Measurements from ENCODE around the gene CHCHD10. TPM values are rescaled to one million over a fixed set of nuclear protein-coding genes. Genes with fewer than 3 reads are reported as not detected.

Gene CHCHD10
- total and polyA plus RNA-seq, 2 of the 13 experiments (the other 11 are each of a cell fraction or from before 2014, with no cell fraction given) = 37.0 to 62.8 TPM

- peak; percentile 82 to 92 for TF ChIP-seq HMGXB4 (CRISPR knock-in tag; IDR thresholded peaks at IDR 0.05; ENCODE audit: borderline replicate concordance in 1 of 2, low read depth in 1 of 2)
- TF ChIP-seq ZNF30 (CRISPR knock-in tag; IDR thresholded peaks at IDR 0.05) = 0 out of 2 replicates have a peak, but pooled peaks have one; percentile 70
- peak; percentile 95 for TF ChIP-seq ZNF670 (CRISPR knock-in tag; IDR thresholded peaks at IDR 0.05; ENCODE audit: borderline replicate concordance)
- TF ChIP-seq SP2 (CRISPR knock-in tag; IDR thresholded peaks at IDR 0.05) = peak; percentile 2; the same call in 1 of the 2 replicates
- no peak for TF ChIP-seq ZNF780A (CRISPR knock-in tag; IDR thresholded peaks at IDR 0.05)
- peak; percentile 66 for TF ChIP-seq SAFB2 (CRISPR knock-in tag; IDR thresholded peaks at IDR 0.05; ENCODE audit: borderline replicate concordance, low read depth)
- TF ChIP-seq ZNF556 (CRISPR knock-in tag; IDR thresholded peaks at IDR 0.05; ENCODE audit: borderline replicate concordance) = 0 out of 2 replicates have a peak, but pooled peaks have one; percentile 46
- TF ChIP-seq ZNF451 (CRISPR knock-in tag; IDR thresholded peaks at IDR 0.05) = peak; percentile 50; the same call in 1 of the 2 replicates
- peak; percentile 54; the same call in 1 of the 2 replicates for TF ChIP-seq ZMYM3 (CRISPR knock-in tag; IDR thresholded peaks at IDR 0.05)
- peak; percentile 32; the same call in 1 of the 2 replicates for TF ChIP-seq ZNF704 (CRISPR knock-in tag; IDR thresholded peaks at IDR 0.05; ENCODE audit: borderline replicate concordance)
- TF ChIP-seq HOXA3 (CRISPR knock-in tag; IDR thresholded peaks at IDR 0.05) = peak; percentile 62
- no peak for TF ChIP-seq RERE (CRISPR knock-in tag; IDR thresholded peaks at IDR 0.05; ENCODE audit: low read depth)
- TF ChIP-seq NCOA5 (CRISPR knock-in tag; IDR thresholded peaks at IDR 0.05) = no peak
- peak; percentile 64; the same call in 1 of the 2 replicates for TF ChIP-seq ZNF383 (CRISPR knock-in tag; IDR thresholded peaks at IDR 0.05; ENCODE audit: borderline replicate concordance)
- TF ChIP-seq ZNF317 (CRISPR knock-in tag; IDR thresholded peaks at IDR 0.05) = peak; percentile 56; the same call in 1 of the 2 replicates
- peak; percentile 46 for TF ChIP-seq KDM2A (CRISPR knock-in tag; IDR thresholded peaks at IDR 0.05; ENCODE audit: borderline replicate concordance, low read depth)
- no peak for TF ChIP-seq TBP (CRISPR knock-in tag; IDR thresholded peaks at IDR 0.05)
- TF ChIP-seq ZNF414 (CRISPR knock-in tag; IDR thresholded peaks at IDR 0.05) = peak; percentile 81; the same call in 1 of the 2 replicates
- TF ChIP-seq NR2F6 (IDR thresholded peaks at IDR 0.05) = no peak
- TF ChIP-seq NR2F6 (CRISPR knock-in tag; IDR thresholded peaks at IDR 0.05) = peak; percentile 32; the same call in 1 of the 2 replicates
These were observed at the start of gene CHCHD10 (continued) for GRCh38 chr22:23767673-23768548.
